HG03135 (cell line): ENCODE measurements around the gene CEACAM3.
"Not testable (repeated sequence)": the region's sequence is repeated elsewhere in the genome, so short reads cannot be mapped to it uniquely, and the experiment has no call there.

Experiments used
- ATAC-seq: cut with Tn5 transposase; IDR thresholded peaks from one replicate; pipeline ENCODE4 v1.9.1; 2021; ENCODE audit warnings: mild to moderate bottlenecking, moderate library complexity; ENCODE audit not compliant: unreplicated experiment

Gene CEACAM3

GRCh38 chr19:41796362-41796761 is at the start of gene CEACAM3:
TSS of gene CEACAM3 (plus strand) at chr19:41796587. CDS start at chr19:41796678, 91 bp downstream.
- ATAC-seq: no peak

GRCh38 chr19:41746593-41747227 is 49.7 kb upstream of the CEACAM3 start:
- no peak for ATAC-seq

GRCh38 chr19:41748012-41748411 is 48.4 kb upstream of the CEACAM3 start:
- ATAC-seq: no peak

GRCh38 chr19:41750248-41751134 is 45.9 kb upstream of the CEACAM3 start:
- ATAC-seq: not testable (repeated sequence)

DNA sequence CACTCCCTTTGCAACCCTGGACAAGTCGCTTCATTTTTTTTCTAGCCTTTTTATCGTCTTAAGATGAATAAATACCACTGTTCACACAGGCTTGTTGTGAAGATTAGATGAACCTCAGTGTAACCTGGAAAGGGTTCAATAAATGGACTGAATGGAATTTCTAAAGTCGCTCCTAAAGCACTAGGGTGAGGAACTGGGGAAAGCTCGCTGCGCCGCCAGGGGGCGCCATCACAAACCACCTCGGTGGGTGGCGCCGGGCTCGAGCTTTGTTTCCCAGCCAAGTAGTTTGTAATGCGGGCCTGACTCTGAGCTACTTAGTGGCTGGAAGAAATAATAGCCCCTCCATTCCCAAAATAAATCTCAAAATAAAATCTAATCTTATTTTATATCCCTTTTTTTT is 43.2 kb upstream of the CEACAM3 start:
- ATAC-seq: no peak

GRCh38 chr19:41753936-41754529 is 42.4 kb upstream of the CEACAM3 start:
- no peak for ATAC-seq

DNA sequence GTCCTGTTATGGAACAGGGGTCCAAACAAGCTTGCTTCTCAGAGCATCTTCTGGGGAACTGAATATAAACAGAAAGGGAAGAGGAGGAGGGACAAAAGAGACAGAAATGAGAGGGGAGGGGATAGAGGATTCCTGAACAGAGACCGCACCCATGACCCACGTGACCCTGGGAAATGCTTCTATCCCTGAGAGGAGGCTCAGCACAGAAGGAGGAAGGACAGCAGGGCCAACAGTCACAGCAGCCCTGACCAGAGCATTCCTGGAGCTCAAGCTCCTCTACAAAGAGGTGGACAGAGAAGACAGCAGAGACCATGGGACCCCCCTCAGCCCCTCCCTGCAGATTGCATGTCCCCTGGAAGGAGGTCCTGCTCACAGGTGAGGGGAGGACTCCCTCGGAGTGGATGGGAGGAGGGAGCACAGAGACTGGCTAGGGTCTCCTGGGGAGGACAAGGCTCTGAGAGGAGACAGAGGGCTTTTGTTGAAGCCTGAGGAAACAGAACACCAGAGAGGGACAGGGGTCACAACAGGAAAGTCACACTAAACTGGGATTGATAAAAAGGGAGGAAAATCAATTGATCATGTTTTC is 41.0 kb upstream of the CEACAM3 start, which contains the start of gene CEACAM6:
Gene CEACAM6, plus strand, starts transcription at position 203 of the 586 bp plus-strand sequence. Its CDS starts 109 bp downstream, at position 312.
- ATAC-seq: no peak

- no peak for ATAC-seq
Observed at GRCh38 chr19:41758846-41759245, 37.5 kb upstream of the CEACAM3 start.

- ATAC-seq: no peak
Observed at GRCh38 chr19:41767115-41767514, 29.3 kb upstream of the CEACAM3 start.

- ATAC-seq: not testable (repeated sequence)
Observed at GRCh38 chr19:41768105-41768504, 28.3 kb upstream of the CEACAM3 start.

GRCh38 chr19:41769608-41770007 is 26.8 kb upstream of the CEACAM3 start:
- no peak for ATAC-seq

DNA sequence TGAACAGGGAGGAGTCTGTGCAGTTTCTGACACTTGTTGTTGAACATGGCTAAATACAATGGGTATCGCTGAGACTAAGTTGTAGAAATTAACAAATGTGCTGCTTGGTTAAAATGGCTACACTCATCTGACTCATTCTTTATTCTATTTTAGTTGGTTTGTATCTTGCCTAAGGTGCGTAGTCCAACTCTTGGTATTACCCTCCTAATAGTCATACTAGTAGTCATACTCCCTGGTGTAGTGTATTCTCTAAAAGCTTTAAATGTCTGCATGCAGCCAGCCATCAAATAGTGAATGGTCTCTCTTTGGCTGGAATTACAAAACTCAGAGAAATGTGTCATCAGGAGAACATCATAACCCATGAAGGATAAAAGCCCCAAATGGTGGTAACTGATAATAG is 25.0 kb upstream of the CEACAM3 start:
- ATAC-seq: no peak

DNA sequence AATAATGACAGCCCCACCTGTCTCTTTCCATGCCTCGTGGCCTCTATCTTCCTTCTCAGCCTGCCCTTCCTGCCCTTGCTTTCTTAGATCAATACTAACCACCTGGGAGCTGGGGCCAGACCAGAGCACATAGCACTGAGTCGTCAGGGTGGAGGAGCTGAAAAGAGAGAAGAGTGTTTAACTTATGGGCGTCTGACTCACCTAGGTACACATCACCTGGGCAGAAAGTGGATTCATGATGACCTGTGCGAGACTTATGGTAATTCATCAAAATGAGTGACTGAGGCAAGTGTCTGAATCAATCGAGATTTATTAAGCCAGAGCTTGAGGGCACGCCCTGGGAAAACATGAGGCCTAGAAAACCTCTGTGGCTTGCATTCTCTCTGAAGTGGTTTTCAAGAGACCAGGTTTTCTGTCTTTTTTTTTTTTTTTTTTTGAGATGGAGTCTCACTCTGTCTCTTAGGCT is 21.8 kb upstream of the CEACAM3 start:
- no peak for ATAC-seq

DNA sequence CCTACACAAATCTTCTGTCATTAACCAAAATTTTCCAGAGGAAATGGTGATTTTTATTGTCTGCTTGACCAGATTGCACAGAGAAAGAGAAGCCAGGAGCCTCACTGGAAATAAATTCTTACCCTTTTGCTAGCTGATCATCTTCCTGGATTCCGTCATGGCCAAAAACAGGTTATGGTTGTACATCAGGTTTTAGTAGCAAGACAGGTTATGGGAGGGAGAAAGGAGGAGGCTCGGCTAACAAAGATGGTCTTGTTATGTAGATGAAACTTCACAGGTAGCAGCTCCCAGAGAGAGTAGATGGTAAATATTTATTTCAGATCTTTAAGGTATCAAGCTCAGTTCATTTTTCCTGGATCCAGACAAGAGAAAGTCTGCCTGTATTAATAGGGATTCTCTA is 19.7 kb upstream of the CEACAM3 start:
- no peak for ATAC-seq

- ATAC-seq: no peak
Observed at GRCh38 chr19:41783612-41784011, 12.8 kb upstream of the CEACAM3 start.

GRCh38 chr19:41784312-41784711 is 12.1 kb upstream of the CEACAM3 start:
- ATAC-seq: no peak

DNA sequence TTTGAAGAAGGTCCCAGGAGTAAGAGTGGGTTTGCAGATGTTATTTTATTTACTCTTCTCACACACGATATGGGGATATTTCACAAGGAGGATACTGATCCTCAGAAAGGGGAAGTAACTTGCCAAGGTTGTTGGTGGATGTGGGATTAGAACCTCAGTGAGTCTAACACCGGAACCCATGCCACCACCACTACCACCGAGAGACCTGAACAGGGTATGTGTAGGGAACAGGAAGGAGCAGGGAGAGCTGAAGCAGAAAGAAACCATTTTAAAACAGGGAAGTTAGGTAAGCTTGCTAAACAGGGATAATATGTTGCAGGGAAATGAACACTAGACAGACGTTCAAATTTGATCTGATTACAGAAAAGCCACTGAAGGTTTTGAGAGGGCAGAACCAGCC is 11.6 kb upstream of the CEACAM3 start:
- no peak for ATAC-seq

DNA sequence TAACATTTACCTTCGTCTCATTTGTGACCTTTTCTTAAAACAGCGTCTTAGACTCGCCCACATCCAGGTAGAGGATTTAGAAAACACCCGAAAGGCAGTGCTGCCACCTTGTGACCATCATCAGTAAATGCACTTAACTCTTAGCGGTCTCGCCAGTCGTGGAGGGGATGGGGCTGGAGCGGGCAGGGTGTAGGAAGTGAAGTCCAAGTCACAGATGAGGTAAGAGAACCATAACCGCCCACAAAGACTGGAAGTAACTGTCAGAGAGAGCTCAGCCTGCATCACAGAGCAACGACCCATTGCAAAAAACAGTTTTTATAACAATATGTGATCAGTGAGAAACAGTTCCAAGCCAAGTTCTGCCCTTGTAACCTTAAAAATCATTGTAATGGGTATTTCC is 10.7 kb upstream of the CEACAM3 start:
- no peak for ATAC-seq

DNA sequence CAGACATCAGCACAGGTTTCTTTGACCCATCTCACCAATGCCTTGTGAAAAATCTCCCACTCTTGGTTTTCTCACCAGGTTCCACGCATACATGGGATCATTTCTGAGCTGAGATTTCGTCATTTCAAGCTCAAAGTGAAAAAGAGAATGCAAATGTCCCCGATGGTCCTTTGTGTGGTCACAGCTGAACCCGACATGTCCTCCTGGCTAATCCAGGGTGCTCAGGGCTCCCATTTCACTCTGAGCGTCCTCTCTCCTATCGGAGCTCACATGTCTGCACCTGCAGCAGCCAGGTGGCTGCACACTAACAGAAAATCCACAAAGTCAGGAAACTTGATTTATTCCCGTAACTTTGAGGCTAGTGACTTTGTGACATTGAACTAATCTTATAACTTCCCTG is 9.3 kb upstream of the CEACAM3 start:
- ATAC-seq: no peak

GRCh38 chr19:41788518-41788917 is 7.9 kb upstream of the CEACAM3 start:
- not testable (repeated sequence) for ATAC-seq

GRCh38 chr19:41789053-41789452 is 7.3 kb upstream of the CEACAM3 start:
- not testable (repeated sequence) for ATAC-seq
